Neural progenitor cell (in vitro differentiated cells): Measurements from ENCODE around the gene CDKL5.

Source experiments
- EZH2 ChIP-seq: fragments of 200-600 bp; sonication (generic); IDR thresholded peaks from 2 replicates; pipeline ENCODE4 v1.6.1; 2017; ENCODE audit warnings: antibody characterized with exemption, mild to moderate bottlenecking, moderate library complexity
- EZH2phosphoT487 ChIP-seq: fragments of 200-600 bp; sonication (generic); IDR thresholded peaks from 2 replicates; pipeline ENCODE4 v1.6.1; 2017; ENCODE audit warnings: antibody characterized with exemption
- TF ChIP-seq, protein P1 (sequence below): fragments of 200-600 bp; sonication (generic); IDR thresholded peaks from 2 replicates; pipeline ENCODE4 v1.5.1; 2017; ENCODE audit warnings: antibody characterized with exemption, mild to moderate bottlenecking

DNA sequence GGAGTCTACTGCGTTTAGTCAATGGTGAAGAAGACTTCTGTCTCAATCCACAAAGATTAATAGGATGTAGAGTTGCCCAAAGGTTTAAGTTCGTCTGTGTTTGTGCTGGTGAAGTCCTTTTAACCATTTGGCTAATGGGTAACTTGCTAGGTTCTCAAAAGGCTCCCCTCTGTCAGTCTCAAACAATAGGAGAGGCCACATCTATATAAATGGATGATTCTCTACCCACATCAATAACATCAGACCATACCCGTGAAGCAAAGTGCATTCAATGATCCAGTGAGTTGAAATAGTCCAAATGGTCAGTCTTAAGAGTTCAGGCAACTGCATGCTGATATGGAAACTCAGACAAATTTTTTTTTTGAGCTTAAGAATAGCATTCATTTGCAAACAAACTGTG lies 218.4 kb downstream of the CDKL5 start:
- TF ChIP-seq, protein P1, sequence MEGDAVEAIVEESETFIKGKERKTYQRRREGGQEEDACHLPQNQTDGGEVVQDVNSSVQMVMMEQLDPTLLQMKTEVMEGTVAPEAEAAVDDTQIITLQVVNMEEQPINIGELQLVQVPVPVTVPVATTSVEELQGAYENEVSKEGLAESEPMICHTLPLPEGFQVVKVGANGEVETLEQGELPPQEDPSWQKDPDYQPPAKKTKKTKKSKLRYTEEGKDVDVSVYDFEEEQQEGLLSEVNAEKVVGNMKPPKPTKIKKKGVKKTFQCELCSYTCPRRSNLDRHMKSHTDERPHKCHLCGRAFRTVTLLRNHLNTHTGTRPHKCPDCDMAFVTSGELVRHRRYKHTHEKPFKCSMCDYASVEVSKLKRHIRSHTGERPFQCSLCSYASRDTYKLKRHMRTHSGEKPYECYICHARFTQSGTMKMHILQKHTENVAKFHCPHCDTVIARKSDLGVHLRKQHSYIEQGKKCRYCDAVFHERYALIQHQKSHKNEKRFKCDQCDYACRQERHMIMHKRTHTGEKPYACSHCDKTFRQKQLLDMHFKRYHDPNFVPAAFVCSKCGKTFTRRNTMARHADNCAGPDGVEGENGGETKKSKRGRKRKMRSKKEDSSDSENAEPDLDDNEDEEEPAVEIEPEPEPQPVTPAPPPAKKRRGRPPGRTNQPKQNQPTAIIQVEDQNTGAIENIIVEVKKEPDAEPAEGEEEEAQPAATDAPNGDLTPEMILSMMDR, result no peak
- no peak for TF ChIP-seq EZH2
- TF ChIP-seq EZH2phosphoT487, result no peak
